Measurements from ENCODE around the gene UROC1. TPM values are rescaled to one million over a fixed set of nuclear protein-coding genes. Genes with fewer than 3 reads are reported as not detected.

The UROC1 gene
- total RNA-seq, 3 donors from 2014 or later = not detected

- intact Hi-C loops (cut with DNase I, micrococcal nuclease) = no loop called here
- TF ChIP-seq, protein P1, sequence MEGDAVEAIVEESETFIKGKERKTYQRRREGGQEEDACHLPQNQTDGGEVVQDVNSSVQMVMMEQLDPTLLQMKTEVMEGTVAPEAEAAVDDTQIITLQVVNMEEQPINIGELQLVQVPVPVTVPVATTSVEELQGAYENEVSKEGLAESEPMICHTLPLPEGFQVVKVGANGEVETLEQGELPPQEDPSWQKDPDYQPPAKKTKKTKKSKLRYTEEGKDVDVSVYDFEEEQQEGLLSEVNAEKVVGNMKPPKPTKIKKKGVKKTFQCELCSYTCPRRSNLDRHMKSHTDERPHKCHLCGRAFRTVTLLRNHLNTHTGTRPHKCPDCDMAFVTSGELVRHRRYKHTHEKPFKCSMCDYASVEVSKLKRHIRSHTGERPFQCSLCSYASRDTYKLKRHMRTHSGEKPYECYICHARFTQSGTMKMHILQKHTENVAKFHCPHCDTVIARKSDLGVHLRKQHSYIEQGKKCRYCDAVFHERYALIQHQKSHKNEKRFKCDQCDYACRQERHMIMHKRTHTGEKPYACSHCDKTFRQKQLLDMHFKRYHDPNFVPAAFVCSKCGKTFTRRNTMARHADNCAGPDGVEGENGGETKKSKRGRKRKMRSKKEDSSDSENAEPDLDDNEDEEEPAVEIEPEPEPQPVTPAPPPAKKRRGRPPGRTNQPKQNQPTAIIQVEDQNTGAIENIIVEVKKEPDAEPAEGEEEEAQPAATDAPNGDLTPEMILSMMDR (IDR thresholded peaks at IDR 0.05) = no peak
- no peaks in the 10 kb centered on the region for H3K36me3 ChIP-seq (ENCODE audit: low read depth)
- no peaks in the 10 kb centered on the region for H3K4me1 ChIP-seq (ENCODE audit: low read depth)
- ATAC-seq (no peak), DNase-seq (no peak)
- no peak overlapping the region for H3K4me3 ChIP-seq
- no peaks in the 10 kb centered on the region for H3K9me3 ChIP-seq
Measured at GRCh38 chr3:126508564-126508964, 9.0 kb downstream of the UROC1 start.

DNA sequence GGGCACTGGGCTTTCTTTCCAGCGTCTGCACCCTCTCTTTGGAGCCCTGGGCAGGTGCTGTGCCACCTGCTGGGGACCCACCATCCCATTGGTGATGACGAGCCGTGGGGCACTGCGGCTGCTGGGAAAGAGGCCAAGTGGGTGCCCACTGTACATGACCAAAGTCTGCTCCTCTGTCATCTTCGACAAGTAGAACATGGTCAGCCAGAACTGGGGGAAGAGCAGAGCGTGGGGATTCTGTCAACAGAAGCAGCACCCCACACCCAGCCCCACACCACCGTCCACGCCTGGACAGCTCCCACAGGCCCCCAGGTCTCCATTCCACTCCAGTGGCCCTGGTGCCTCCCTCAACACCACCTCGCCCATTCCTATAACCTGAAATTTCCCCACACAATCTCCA is 9.7 kb downstream of the UROC1 start:
- TF ChIP-seq, protein P1 (IDR thresholded peaks at IDR 0.05) = no peak
- Histone ChIP-seq H3K9me3 (no peaks in the 10 kb centered on the region), H3K36me3 (ENCODE audit: low read depth) (no peaks in the 10 kb centered on the region), H3K4me1 (ENCODE audit: low read depth) (no peaks in the 10 kb centered on the region), H3K4me3 (no peak overlapping the region)
- ATAC-seq (no peak), DNase-seq (no peak)
- intact Hi-C loops (cut with DNase I, micrococcal nuclease) = no loop called here

GRCh38 chr3:126503701-126504100 is 13.9 kb downstream of the UROC1 start:
- Histone ChIP-seq H3K36me3 (ENCODE audit: low read depth) (no peaks in the 10 kb centered on the region), H3K9me3 (no peaks in the 10 kb centered on the region), H3K4me1 (ENCODE audit: low read depth) (no peaks in the 10 kb centered on the region), H3K4me3 (no peak overlapping the region)
- ATAC-seq (no peak), DNase-seq (no peak)
- TF ChIP-seq, protein P1 (IDR thresholded peaks at IDR 0.05) = no peak
- intact Hi-C loops (cut with DNase I, micrococcal nuclease) = no loop called here

GRCh38 chr3:126502656-126503055 is 14.9 kb downstream of the UROC1 start:
- DNase-seq (no peak), ATAC-seq (no peak)
- H3K9me3 ChIP-seq = no peaks in the 10 kb centered on the region
- intact Hi-C loops (cut with DNase I, micrococcal nuclease) = no loop called here
- TF ChIP-seq, protein P1 (IDR thresholded peaks at IDR 0.05) = no peak
- H3K4me1 ChIP-seq (ENCODE audit: low read depth) = no peaks in the 10 kb centered on the region
- H3K4me3 ChIP-seq = no peak overlapping the region
- H3K36me3 ChIP-seq (ENCODE audit: low read depth) = no peaks in the 10 kb centered on the region

- H3K9me3 ChIP-seq = no peaks in the 10 kb centered on the region
- peak overlapping the region; percentile 1 for H3K4me3 ChIP-seq
- no peaks in the 10 kb centered on the region for H3K4me1 ChIP-seq (ENCODE audit: low read depth)
- H3K36me3 ChIP-seq (ENCODE audit: low read depth) = no peaks in the 10 kb centered on the region
- intact Hi-C loops (cut with DNase I, micrococcal nuclease) = no loop called here
- TF ChIP-seq, protein P1 (IDR thresholded peaks at IDR 0.05) = no peak
- ATAC-seq = no peak
- no peak for DNase-seq
Measured at GRCh38 chr3:126501736-126502135, 15.8 kb downstream of the UROC1 start.

DNA sequence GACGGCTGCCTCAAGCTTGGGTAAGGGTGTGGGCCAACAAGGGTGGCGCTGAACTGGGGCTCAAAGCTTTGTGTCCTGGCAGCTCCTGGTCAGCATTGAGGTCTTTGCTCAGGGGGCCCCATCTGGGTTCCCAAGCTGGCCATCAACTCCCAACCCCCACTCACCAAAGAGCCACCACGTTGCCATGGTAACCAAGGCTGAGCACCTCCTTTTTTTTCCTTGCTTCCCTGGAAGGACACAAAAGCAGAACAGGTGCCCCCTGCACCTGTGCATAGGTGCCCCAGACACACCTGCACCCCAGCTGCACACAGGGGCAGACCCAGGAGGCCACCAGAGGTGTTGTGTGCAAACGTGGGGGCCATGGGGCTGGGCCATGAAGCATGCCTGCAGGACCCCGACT is 16.5 kb downstream of the UROC1 start:
- Histone ChIP-seq H3K4me3 (no peak overlapping the region), H3K4me1 (ENCODE audit: low read depth) (no peaks in the 10 kb centered on the region), H3K36me3 (ENCODE audit: low read depth) (no peaks in the 10 kb centered on the region), H3K9me3 (no peaks in the 10 kb centered on the region)
- intact Hi-C loops (cut with DNase I, micrococcal nuclease) = no loop called here
- ATAC-seq (no peak), DNase-seq (peak in 1 of 3 donors; percentile 35)
- TF ChIP-seq, protein P1 (IDR thresholded peaks at IDR 0.05) = no peak

Measured in mucosa of descending colon (tissue), 3 donors.